Measurements from ENCODE around the gene TRIM3. TPM values are rescaled to one million over a fixed set of nuclear protein-coding genes. Genes with fewer than 3 reads are reported as not detected.

TRIM3 gene
- total RNA-seq, 1 experiment from 2014 or later, result 14.4 TPM

- Histone ChIP-seq H3K56ac (ENCODE audit: insufficient read length, low read depth, low read length) (no peak overlapping the region), H3K4me1 (ENCODE audit: insufficient read depth, low read length) (peaks cover 6% of the 10 kb centered on the region; the same call in 1 of the 2 replicates), H3K9me3 (ENCODE audit: control insufficient read depth, low read depth, low read length) (no peaks in the 10 kb centered on the region), H3K14ac (ENCODE audit: insufficient read depth, low read length) (no peak overlapping the region), H2BK12ac (ENCODE audit: insufficient read length, low read depth, low read length) (no peak overlapping the region), H3K79me2 (ENCODE audit: insufficient read depth, low read length) (no peaks in the 10 kb centered on the region; the same call in 1 of the 2 replicates), H2AK5ac (ENCODE audit: insufficient read length, low read length) (no peak overlapping the region), H3K4ac (ENCODE audit: low read depth, low read length) (no peak overlapping the region), H3K23ac (ENCODE audit: insufficient read length, low read depth, low read length) (no peak overlapping the region), H3K27ac (ENCODE audit: insufficient read length, low read depth, low read length) (no peak overlapping the region), H3T11ph (ENCODE audit: low read length) (no peak overlapping the region), H3K18ac (ENCODE audit: insufficient read length, low read depth, low read length) (no peak overlapping the region), H2AFZ (ENCODE audit: low read length) (no peak overlapping the region), H3K27me3 (ENCODE audit: insufficient read depth, low read length) (no peaks in the 10 kb centered on the region; the same call in 1 of the 2 replicates), H2BK20ac (ENCODE audit: low read depth, low read length, poor library complexity, severe bottlenecking) (no peak overlapping the region), H3K4me2 (ENCODE audit: insufficient read depth, insufficient read length, low read length) (peak overlapping the region; percentile 21), H4K5ac (ENCODE audit: insufficient read length, low read depth, low read length) (no peak overlapping the region), H3K9ac (ENCODE audit: extremely low read depth, insufficient read length, low read length) (no peak overlapping the region), H4K20me1 (ENCODE audit: control insufficient read depth, insufficient read depth, insufficient read length) (no peaks in the 10 kb centered on the region), H2BK120ac (ENCODE audit: low read depth, low read length, poor library complexity, severe bottlenecking) (no peak overlapping the region), H2BK5ac (ENCODE audit: insufficient read length, low read length) (no peak overlapping the region), H3K79me1 (ENCODE audit: insufficient read depth, low read depth, low read length, poor library complexity, severe bottlenecking) (no peaks in the 10 kb centered on the region), H3K23me2 (ENCODE audit: insufficient read length, low read depth, low read length, poor library complexity, severe bottlenecking) (peaks cover 7% of the 10 kb centered on the region), H2BK15ac (ENCODE audit: low read depth, low read length) (no peak overlapping the region), H4K8ac (replicated peaks; ENCODE audit: insufficient read length, low read depth, low read length) (no peak overlapping the region), H4K91ac (ENCODE audit: insufficient read length, low read depth, low read length) (no peak overlapping the region)
- no CpG with 5 or more reads among the region's 6 CpGs for WGBS (ENCODE audit: extremely low coverage, insufficient read length, low lambda C conversion rate)
- no peak overlapping the region for H3K27ac Mint-ChIP-seq
- H3K27me3 Mint-ChIP-seq (ENCODE audit: low read depth), result no peaks in the 10 kb centered on the region; the same call in none of the 2 replicates
- TF ChIP-seq, protein P1, sequence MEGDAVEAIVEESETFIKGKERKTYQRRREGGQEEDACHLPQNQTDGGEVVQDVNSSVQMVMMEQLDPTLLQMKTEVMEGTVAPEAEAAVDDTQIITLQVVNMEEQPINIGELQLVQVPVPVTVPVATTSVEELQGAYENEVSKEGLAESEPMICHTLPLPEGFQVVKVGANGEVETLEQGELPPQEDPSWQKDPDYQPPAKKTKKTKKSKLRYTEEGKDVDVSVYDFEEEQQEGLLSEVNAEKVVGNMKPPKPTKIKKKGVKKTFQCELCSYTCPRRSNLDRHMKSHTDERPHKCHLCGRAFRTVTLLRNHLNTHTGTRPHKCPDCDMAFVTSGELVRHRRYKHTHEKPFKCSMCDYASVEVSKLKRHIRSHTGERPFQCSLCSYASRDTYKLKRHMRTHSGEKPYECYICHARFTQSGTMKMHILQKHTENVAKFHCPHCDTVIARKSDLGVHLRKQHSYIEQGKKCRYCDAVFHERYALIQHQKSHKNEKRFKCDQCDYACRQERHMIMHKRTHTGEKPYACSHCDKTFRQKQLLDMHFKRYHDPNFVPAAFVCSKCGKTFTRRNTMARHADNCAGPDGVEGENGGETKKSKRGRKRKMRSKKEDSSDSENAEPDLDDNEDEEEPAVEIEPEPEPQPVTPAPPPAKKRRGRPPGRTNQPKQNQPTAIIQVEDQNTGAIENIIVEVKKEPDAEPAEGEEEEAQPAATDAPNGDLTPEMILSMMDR (conservative IDR thresholded peaks at IDR 0.05), result no peak
- peaks cover 7 to 12% of the 10 kb centered on the region in 2 experiments for H3K4me1 Mint-ChIP-seq
- peaks cover 0 to under 1% (median 0%) of the 10 kb centered on the region in 3 experiments; a peak in 1 of 7 replicates for H3K36me3 Mint-ChIP-seq (ENCODE audit: insufficient read depth in 1 of 3, low read depth in 3 of 3)
- no peaks in the 10 kb centered on the region for H3K9me3 Mint-ChIP-seq
- no peak overlapping the region for H3K4me3 Mint-ChIP-seq
- peak; percentile 99 for DNase-seq
Measured at GRCh38 chr11:6468712-6469495, 4.8 kb downstream of the TRIM3 start.

Measured in H9 (cell line).